ENCODE measurements around the gene FBXO7.
A peak's percentile ranks its signal among the peaks of the same experiment; 100 is the strongest.

Gene FBXO7

DNA sequence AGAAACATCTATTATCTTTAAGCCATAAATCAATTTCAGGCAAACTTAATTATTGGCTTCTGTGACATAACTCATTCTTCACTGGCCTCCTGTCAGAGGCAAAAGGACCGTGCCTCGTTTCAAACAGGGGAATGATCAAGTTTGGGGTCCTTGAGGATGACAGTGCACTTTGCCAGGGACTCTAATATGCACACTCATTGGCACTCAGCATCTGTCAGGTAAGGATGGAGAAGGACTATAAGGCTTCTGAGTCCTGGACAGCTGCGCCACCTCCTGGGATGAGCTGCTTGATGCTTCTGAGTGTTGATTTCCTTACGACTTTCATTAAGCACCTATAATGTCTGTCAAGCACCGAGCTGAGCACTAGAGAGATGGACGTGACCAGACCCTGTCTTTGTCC, 30.5 kb upstream of the FBXO7 start:
- Histone ChIP-seq H3K79me2 (ENCODE audit: insufficient read depth, low read length) (no peaks in the 10 kb centered on the region), H3K27me3 (ENCODE audit: insufficient read depth, low read length, poor library complexity) (peaks cover 30% of the 10 kb centered on the region), H4K20me1 (ENCODE audit: insufficient read depth, low read length) (no peaks in the 10 kb centered on the region), H3K9ac (ENCODE audit: low read depth, low read length) (no peak overlapping the region), H3K4me2 (ENCODE audit: insufficient read depth, low read length) (no peak overlapping the region), H3K36me3 (ENCODE audit: insufficient read depth, low read length) (no peaks in the 10 kb centered on the region), H3K9me3 (ENCODE audit: insufficient read depth, low read length, severe bottlenecking) (no peaks in the 10 kb centered on the region), H3K4me1 (ENCODE audit: insufficient read depth, low read length) (no peaks in the 10 kb centered on the region), H2AFZ (ENCODE audit: low read depth, low read length) (no peak overlapping the region), H3K4me3 (ENCODE audit: low read depth in 1 of 2, low read length in 2 of 2) (no peak overlapping the region), H3K27ac (ENCODE audit: low read length) (no peak overlapping the region)
- ATAC-seq (ENCODE audit: insufficient read depth, low read depth) = no peak
- TF ChIP-seq, protein P1, sequence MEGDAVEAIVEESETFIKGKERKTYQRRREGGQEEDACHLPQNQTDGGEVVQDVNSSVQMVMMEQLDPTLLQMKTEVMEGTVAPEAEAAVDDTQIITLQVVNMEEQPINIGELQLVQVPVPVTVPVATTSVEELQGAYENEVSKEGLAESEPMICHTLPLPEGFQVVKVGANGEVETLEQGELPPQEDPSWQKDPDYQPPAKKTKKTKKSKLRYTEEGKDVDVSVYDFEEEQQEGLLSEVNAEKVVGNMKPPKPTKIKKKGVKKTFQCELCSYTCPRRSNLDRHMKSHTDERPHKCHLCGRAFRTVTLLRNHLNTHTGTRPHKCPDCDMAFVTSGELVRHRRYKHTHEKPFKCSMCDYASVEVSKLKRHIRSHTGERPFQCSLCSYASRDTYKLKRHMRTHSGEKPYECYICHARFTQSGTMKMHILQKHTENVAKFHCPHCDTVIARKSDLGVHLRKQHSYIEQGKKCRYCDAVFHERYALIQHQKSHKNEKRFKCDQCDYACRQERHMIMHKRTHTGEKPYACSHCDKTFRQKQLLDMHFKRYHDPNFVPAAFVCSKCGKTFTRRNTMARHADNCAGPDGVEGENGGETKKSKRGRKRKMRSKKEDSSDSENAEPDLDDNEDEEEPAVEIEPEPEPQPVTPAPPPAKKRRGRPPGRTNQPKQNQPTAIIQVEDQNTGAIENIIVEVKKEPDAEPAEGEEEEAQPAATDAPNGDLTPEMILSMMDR (IDR thresholded peaks at IDR 0.05; ENCODE audit: borderline replicate concordance, extremely low read depth, low read length, poor library complexity, severe bottlenecking) = peak; percentile 52
- TF ChIP-seq EZH2 (IDR thresholded peaks at IDR 0.05; ENCODE audit: borderline replicate concordance, low read depth, low read length, severe bottlenecking) = no peak
- DNase-seq = no peak

DNA sequence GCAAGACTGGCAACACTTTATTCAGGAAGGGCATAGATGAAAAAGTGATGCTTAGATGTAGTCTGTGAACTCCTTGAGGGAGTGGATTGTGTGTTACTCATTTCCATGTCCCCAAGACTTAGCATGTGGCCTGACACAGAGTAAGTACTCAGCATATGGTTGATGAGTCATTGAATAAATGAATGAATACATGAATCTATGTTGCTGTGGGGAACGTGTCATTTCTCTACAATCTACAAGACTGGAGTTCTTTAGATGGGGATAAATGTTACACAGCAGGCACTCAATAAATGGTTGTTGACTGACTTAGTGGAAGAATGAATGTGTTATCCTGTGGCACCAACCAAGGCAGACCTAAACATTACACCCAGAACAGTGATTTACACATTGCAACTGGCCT, 28.3 kb upstream of the FBXO7 start:
- Histone ChIP-seq H3K4me1 (ENCODE audit: insufficient read depth, low read length) (no peaks in the 10 kb centered on the region), H3K79me2 (ENCODE audit: insufficient read depth, low read length) (no peaks in the 10 kb centered on the region), H3K4me2 (ENCODE audit: insufficient read depth, low read length) (no peak overlapping the region), H3K27me3 (ENCODE audit: insufficient read depth, low read length, poor library complexity) (peaks cover 30% of the 10 kb centered on the region), H4K20me1 (ENCODE audit: insufficient read depth, low read length) (no peaks in the 10 kb centered on the region), H3K9ac (ENCODE audit: low read depth, low read length) (no peak overlapping the region), H3K36me3 (ENCODE audit: insufficient read depth, low read length) (no peaks in the 10 kb centered on the region), H3K4me3 (ENCODE audit: low read depth in 1 of 2, low read length in 2 of 2) (no peak overlapping the region), H3K27ac (ENCODE audit: low read length) (no peak overlapping the region), H2AFZ (ENCODE audit: low read depth, low read length) (no peak overlapping the region), H3K9me3 (ENCODE audit: insufficient read depth, low read length, severe bottlenecking) (no peaks in the 10 kb centered on the region)
- no peak for ATAC-seq (ENCODE audit: insufficient read depth, low read depth)
- no peak for TF ChIP-seq EZH2 (IDR thresholded peaks at IDR 0.05; ENCODE audit: borderline replicate concordance, low read depth, low read length, severe bottlenecking)
- TF ChIP-seq, protein P1 (IDR thresholded peaks at IDR 0.05; ENCODE audit: borderline replicate concordance, extremely low read depth, low read length, poor library complexity, severe bottlenecking) = no peak
- DNase-seq = no peak

DNA sequence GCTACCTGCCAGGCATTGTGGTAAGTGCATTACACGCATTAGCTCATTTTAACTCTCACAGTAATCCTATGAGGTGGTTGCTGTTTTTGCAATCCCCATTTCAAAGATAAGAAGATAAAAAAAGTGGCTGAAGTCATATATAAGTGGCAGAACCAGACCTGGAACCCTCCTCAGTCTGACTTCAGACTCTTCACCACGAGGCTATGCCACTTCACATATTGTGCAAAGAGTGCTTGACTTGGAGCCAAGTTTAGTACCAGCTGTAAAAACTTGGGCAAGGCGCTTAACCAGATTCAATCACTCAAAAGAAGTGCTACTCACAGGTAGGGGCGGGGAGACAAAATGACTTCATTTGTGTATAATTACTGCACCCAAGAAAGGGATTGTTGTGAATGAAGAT, 25.6 kb upstream of the FBXO7 start:
- ATAC-seq (ENCODE audit: insufficient read depth, low read depth) (no peak), DNase-seq (no peak)
- Histone ChIP-seq H3K9me3 (ENCODE audit: insufficient read depth, low read length, severe bottlenecking) (no peaks in the 10 kb centered on the region), H3K27ac (ENCODE audit: low read length) (no peak overlapping the region), H2AFZ (ENCODE audit: low read depth, low read length) (no peak overlapping the region), H3K4me3 (ENCODE audit: low read depth in 1 of 2, low read length in 2 of 2) (no peak overlapping the region), H4K20me1 (ENCODE audit: insufficient read depth, low read length) (no peaks in the 10 kb centered on the region), H3K36me3 (ENCODE audit: insufficient read depth, low read length) (no peaks in the 10 kb centered on the region), H3K79me2 (ENCODE audit: insufficient read depth, low read length) (no peaks in the 10 kb centered on the region), H3K9ac (ENCODE audit: low read depth, low read length) (no peak overlapping the region), H3K4me1 (ENCODE audit: insufficient read depth, low read length) (no peaks in the 10 kb centered on the region), H3K27me3 (ENCODE audit: insufficient read depth, low read length, poor library complexity) (peaks cover 15% of the 10 kb centered on the region), H3K4me2 (ENCODE audit: insufficient read depth, low read length) (no peak overlapping the region)
- TF ChIP-seq, protein P1 (IDR thresholded peaks at IDR 0.05; ENCODE audit: borderline replicate concordance, extremely low read depth, low read length, poor library complexity, severe bottlenecking) = no peak
- TF ChIP-seq EZH2 (IDR thresholded peaks at IDR 0.05; ENCODE audit: borderline replicate concordance, low read depth, low read length, severe bottlenecking) = no peak

DNA sequence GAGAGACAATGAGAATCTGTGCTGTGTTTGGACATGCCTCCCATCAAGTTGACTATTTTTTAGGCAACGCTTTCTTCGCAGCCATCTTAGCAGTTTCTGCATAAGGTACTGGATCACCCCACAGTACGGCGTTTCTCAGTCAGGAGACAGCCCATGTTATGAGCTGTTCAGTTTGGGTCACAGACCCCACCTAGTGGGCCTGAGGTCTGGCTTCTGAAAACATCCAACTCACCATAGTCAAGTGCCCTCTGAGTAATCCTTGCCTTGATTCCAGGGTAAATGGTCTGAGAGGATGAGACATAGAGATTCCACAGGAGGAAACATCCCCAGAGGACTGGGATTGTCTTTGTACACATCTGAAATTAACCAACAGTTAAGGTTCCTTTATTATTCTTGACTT, 17.6 kb upstream of the FBXO7 start:
- Histone ChIP-seq H3K9ac (ENCODE audit: low read depth, low read length) (no peak overlapping the region), H3K9me3 (ENCODE audit: insufficient read depth, low read length, severe bottlenecking) (no peaks in the 10 kb centered on the region), H3K4me1 (ENCODE audit: insufficient read depth, low read length) (no peaks in the 10 kb centered on the region), H3K4me2 (ENCODE audit: insufficient read depth, low read length) (no peak overlapping the region), H3K79me2 (ENCODE audit: insufficient read depth, low read length) (no peaks in the 10 kb centered on the region), H3K4me3 (ENCODE audit: low read depth in 1 of 2, low read length in 2 of 2) (no peak overlapping the region), H2AFZ (ENCODE audit: low read depth, low read length) (no peak overlapping the region), H3K27ac (ENCODE audit: low read length) (no peak overlapping the region), H3K27me3 (ENCODE audit: insufficient read depth, low read length, poor library complexity) (peaks cover 8% of the 10 kb centered on the region), H3K36me3 (ENCODE audit: insufficient read depth, low read length) (no peaks in the 10 kb centered on the region), H4K20me1 (ENCODE audit: insufficient read depth, low read length) (no peaks in the 10 kb centered on the region)
- no peak for TF ChIP-seq EZH2 (IDR thresholded peaks at IDR 0.05; ENCODE audit: borderline replicate concordance, low read depth, low read length, severe bottlenecking)
- TF ChIP-seq, protein P1 (IDR thresholded peaks at IDR 0.05; ENCODE audit: borderline replicate concordance, extremely low read depth, low read length, poor library complexity, severe bottlenecking) = no peak
- DNase-seq (no peak), ATAC-seq (ENCODE audit: insufficient read depth, low read depth) (no peak)
